GM23338 (cell line): ENCODE measurements around the gene TIA1. TPM values are rescaled to one million over a fixed set of nuclear protein-coding genes. Genes with fewer than 3 reads are reported as not detected.

ENCODE experiments used
- ATAC-seq: fragments of 200-7000 bp; cut with Tn5 transposase; 3 replicates; pipeline ENCODE4 v1.9.1; 2020
- DNase-seq: peaks from one replicate; pipeline ENCODE4 v3.0.0-alpha.2; 2015; ENCODE audit warnings: low spot score
- H2AFZ ChIP-seq: fragments of 200-600 bp; sonication (generic); 2 replicates; pipeline ENCODE4 v1.8.0; 2016; ENCODE audit warnings: antibody characterized with exemption, mild to moderate bottlenecking, moderate library complexity
- H3F3A ChIP-seq: fragments of 200-600 bp; sonication (generic); replicated peaks from 2 replicates; pipeline ENCODE4 v1.8.0; 2017; ENCODE audit warnings: antibody characterized with exemption, mixed run types, low read depth
- H3K27ac ChIP-seq: fragments of 200-600 bp; sonication (generic); 2 replicates; pipeline ENCODE4 v1.6.1; 2016; ENCODE audit warnings: low read depth
- H3K27me3 ChIP-seq: fragments of 200-600 bp; sonication (generic); 2 replicates; pipeline ENCODE4 v1.8.0; 2016; ENCODE audit warnings: mild to moderate bottlenecking, mixed run types, moderate library complexity; ENCODE audit not compliant: insufficient read depth
- H3K36me3 ChIP-seq: fragments of 200-600 bp; sonication (generic); 2 replicates; pipeline ENCODE4 v1.8.0; 2016; ENCODE audit warnings: mild to moderate bottlenecking; ENCODE audit not compliant: insufficient read depth
- H3K4me1 ChIP-seq: fragments of 200-600 bp; sonication (generic); 2 replicates; pipeline ENCODE4 v1.8.0; 2016; ENCODE audit warnings: mild to moderate bottlenecking, moderate library complexity; ENCODE audit not compliant: insufficient read depth
- H3K4me2 ChIP-seq: fragments of 200-600 bp; sonication (generic); 2 replicates; pipeline ENCODE4 v1.7.1; 2017; ENCODE audit warnings: mixed run types
- H3K4me3 ChIP-seq: fragments of 200-600 bp; sonication (generic); 2 replicates; pipeline ENCODE4 v1.6.1; 2016; ENCODE audit warnings: mixed run types
- H3K79me2 ChIP-seq: fragments of 200-600 bp; sonication (generic); replicated peaks from 2 replicates; pipeline ENCODE4 v1.8.0; 2017; ENCODE audit warnings: mild to moderate bottlenecking; ENCODE audit not compliant: insufficient read depth
- H3K9me2 ChIP-seq: fragments of 200-600 bp; sonication (generic); 2 replicates; pipeline ENCODE4 v1.8.0; 2017; ENCODE audit not compliant: insufficient read depth
- H4K20me1 ChIP-seq: fragments of 200-600 bp; sonication (generic); replicated peaks from 2 replicates; pipeline ENCODE4 v1.8.0; 2017; ENCODE audit warnings: mild to moderate bottlenecking; ENCODE audit not compliant: insufficient read depth
- H3K27ac Mint-ChIP-seq: 2 replicates; pipeline ENCODE4 v1.8.0; 2020; ENCODE audit warnings: inconsistent platforms, mild to moderate bottlenecking, moderate library complexity, mixed read lengths
- H3K27me3 Mint-ChIP-seq: 3 replicates; pipeline ENCODE4 v1.8.0; 2022; ENCODE audit warnings: low read depth, mild to moderate bottlenecking, moderate library complexity, mixed read lengths, inconsistent platforms; ENCODE audit not compliant: insufficient read depth, poor library complexity
- H3K36me3 Mint-ChIP-seq: 3 replicates; pipeline ENCODE4 v1.8.0; 2021; ENCODE audit warnings: low read depth, mild to moderate bottlenecking, inconsistent platforms, moderate library complexity, mixed read lengths
- H3K4me1 Mint-ChIP-seq: 3 replicates; pipeline ENCODE4 v1.8.0; 2020; ENCODE audit warnings: mild to moderate bottlenecking, inconsistent platforms, mixed read lengths
- H3K4me3 Mint-ChIP-seq: 3 replicates; pipeline ENCODE4 v1.8.0; 2021; ENCODE audit warnings: moderate library complexity, mild to moderate bottlenecking, inconsistent platforms, mixed read lengths
- H3K9me3 Mint-ChIP-seq: 3 replicates; pipeline ENCODE4 v1.8.0; 2020; ENCODE audit warnings: moderate library complexity, mild to moderate bottlenecking, inconsistent platforms, mixed read lengths
- CREB1 ChIP-seq: fragments of 250-450 bp; sonication (Bioruptor Pico); IDR thresholded peaks from 2 replicates; pipeline ENCODE4 v1.5.0; 2020; ENCODE audit warnings: low read depth, mild to moderate bottlenecking, moderate library complexity
- CTCF ChIP-seq, 2 experiments: fragments of 200-600 bp in 1 of 2; sonication (generic) in 1 of 2; conservative IDR thresholded peaks; 2 replicates each; pipeline versions ENCODE4 v1.5.1 to v1.6.1; 2016 to 2017; ENCODE audit warnings: antibody characterized with exemption in 2 of 2, low read depth in 2 of 2, mild to moderate bottlenecking in 2 of 2, moderate library complexity in 1 of 2
- ETS1 ChIP-seq: IDR thresholded peaks from 2 replicates; pipeline ENCODE4 v1.6.1; 2016; ENCODE audit warnings: antibody characterized with exemption
- EZH2phosphoT487 ChIP-seq: fragments of 200-600 bp; sonication (generic); IDR thresholded peaks from one replicate; pipeline ENCODE4 v1.8.1; 2018; ENCODE audit warnings: antibody characterized with exemption; ENCODE audit not compliant: unreplicated experiment
- JUNB ChIP-seq: IDR thresholded peaks from one replicate; pipeline ENCODE4 v1.6.1; 2016; ENCODE audit warnings: antibody characterized with exemption; ENCODE audit not compliant: unreplicated experiment
- POLR2AphosphoS5 ChIP-seq: IDR thresholded peaks from 2 replicates; pipeline ENCODE4 v1.6.1; 2016; ENCODE audit warnings: antibody characterized with exemption, low read depth
- REST ChIP-seq: IDR thresholded peaks from one replicate; pipeline ENCODE4 v1.6.1; 2018; ENCODE audit warnings: antibody characterized with exemption; ENCODE audit not compliant: unreplicated experiment
- STAT1 ChIP-seq: IDR thresholded peaks from one replicate; pipeline ENCODE4 v1.6.1; 2016; ENCODE audit warnings: antibody characterized with exemption; ENCODE audit not compliant: unreplicated experiment
- ZNF114 ChIP-seq: fragments of 250-450 bp; sonication (Bioruptor Pico); IDR thresholded peaks from 2 replicates; pipeline ENCODE4 v1.5.0; 2020; ENCODE audit warnings: mild to moderate bottlenecking, moderate library complexity
- ZNF462 ChIP-seq: fragments of 250-450 bp; sonication (Bioruptor Pico); IDR thresholded peaks from 2 replicates; pipeline ENCODE4 v1.5.0; 2020; ENCODE audit warnings: mild to moderate bottlenecking, moderate library complexity
- polyA plus RNA-seq: library from polyadenylated mRNA; unstranded; fragments of >200 nt; fragmentation: Nextera tagmentation; extraction: Ambion mirVana; gene quantifications from 2 replicates; pipeline ENCODE4 v1.2.1, GENCODE V29; 2016
- total RNA-seq: library from RNA; depleted of rRNA; stranded (reverse); fragments of >200 nt; shearing (Covaris generic); gene quantifications from 2 replicates; pipeline ENCODE4 v1.2.3, GENCODE V29; 2014

Gene TIA1
- total and polyA plus RNA-seq, 2 experiments from 2014 or later: 130 to 179 TPM

- TF ChIP-seq STAT1 (no peak), REST (no peak), JUNB (no peak), ZNF114 (CRISPR knock-in tag) (no peak), ETS1 (no peak), EZH2phosphoT487 (no peak), CREB1 (no peak), CTCF (conservative IDR thresholded peaks at IDR 0.05; ENCODE audit: low read depth in 2 of 2) (no peak)
These were observed 45.3 kb downstream of the TIA1 start (continued) for GRCh38 chr2:70203086-70203485.

- Histone ChIP-seq H3K79me2 (no peaks in the 10 kb centered on the region), H3K36me3 (no peaks in the 10 kb centered on the region), H4K20me1 (no peaks in the 10 kb centered on the region), H3K4me1 (no peaks in the 10 kb centered on the region), H3K4me3 (no peak overlapping the region), H3K27ac (no peak overlapping the region), H2AFZ (no peak overlapping the region), H3F3A (0 out of 2 replicates have a peak, but pooled peaks cover 12% of the 10 kb centered on the region), H3K9me2 (no peaks in the 10 kb centered on the region), H3K27me3 (no peaks in the 10 kb centered on the region), H3K4me2 (no peak overlapping the region)
- Mint-ChIP-seq H3K27ac (no peak overlapping the region), H3K4me3 (no peak overlapping the region), H3K36me3 (no peaks in the 10 kb centered on the region), H3K9me3 (no peaks in the 10 kb centered on the region), H3K4me1 (no peaks in the 10 kb centered on the region), H3K27me3 (peaks cover 13% of the 10 kb centered on the region)
- DNase-seq (no peak), ATAC-seq (no peak; the same call in 2 of the 3 replicates)
- no peak for TF ChIP-seq CREB1
- no peak for TF ChIP-seq POLR2AphosphoS5
- TF ChIP-seq JUNB: no peak
- TF ChIP-seq CTCF (conservative IDR thresholded peaks at IDR 0.05; ENCODE audit: low read depth in 2 of 2): no peak
- no peak for TF ChIP-seq ZNF462 (CRISPR knock-in tag)
- no peak for TF ChIP-seq ZNF114 (CRISPR knock-in tag)
These were observed 46.1 kb downstream of the TIA1 start for GRCh38 chr2:70202236-70202806.
